K562 (cell line): ENCODE measurements around the gene RBAK. TPM values are rescaled to one million over a fixed set of nuclear protein-coding genes. Genes with fewer than 3 reads are reported as not detected.

Experiments
- ARHGAP35 ChIP-seq: fragments of 450-650 bp; IDR thresholded peaks from 2 replicates; pipeline ENCODE4 v1.6.1; 2018; ENCODE audit not compliant: partially characterized antibody
- CHCHD3 ChIP-seq: fragments of 250-450 bp; sonication (Bioruptor Pico); IDR thresholded peaks from 2 replicates; pipeline ENCODE4 v2.1.2; 2022; ENCODE audit warnings: mild to moderate bottlenecking
- CSDE1 ChIP-seq, 2 experiments: fragments of 450-650 bp; IDR thresholded peaks; 2 replicates each; pipeline ENCODE4 v1.6.1; 2016; ENCODE audit warnings: mild to moderate bottlenecking in 1 of 2
- EGR1 ChIP-seq: fragments of 450-650 bp; conservative IDR thresholded peaks from 2 replicates; pipeline ENCODE4 v1.6.1; 2017; ENCODE audit warnings: mild to moderate bottlenecking
- HNRNPLL ChIP-seq: fragments of 200-400 bp; formaldehyde crosslinking; IDR thresholded peaks from 2 replicates; pipeline ENCODE4 v1.6.1; 2017; ENCODE audit warnings: low read length, low read depth, mild to moderate bottlenecking; ENCODE audit not compliant: poor library complexity, severe bottlenecking
- HNRNPUL1 ChIP-seq: fragments of 200-400 bp; formaldehyde crosslinking; IDR thresholded peaks from 2 replicates; pipeline ENCODE4 v1.6.1; 2017; ENCODE audit warnings: low read length
- KAT2B ChIP-seq: IDR thresholded peaks from one replicate; pipeline ENCODE4 v1.6.1; 2012; ENCODE audit warnings: low read depth, mild to moderate bottlenecking, control low read depth, inconsistent platforms, low read length, moderate library complexity
- LARP7 ChIP-seq: fragments of 450-650 bp; IDR thresholded peaks from 2 replicates; pipeline ENCODE4 v1.6.1; 2016
- NFATC3 ChIP-seq: fragments of 450-650 bp; IDR thresholded peaks from 2 replicates; pipeline ENCODE4 v1.6.1; 2017; ENCODE audit warnings: mild to moderate bottlenecking
- RB1 ChIP-seq: fragments of 450-650 bp; IDR thresholded peaks from 2 replicates; pipeline ENCODE4 v1.6.1; 2017; ENCODE audit warnings: low read depth, mild to moderate bottlenecking
- SMARCA5 ChIP-seq: fragments of 450-650 bp; IDR thresholded peaks from 2 replicates; pipeline ENCODE4 v1.6.1; 2016
- TRIM28 ChIP-seq: fragments of 450-650 bp; IDR thresholded peaks from 2 replicates; pipeline ENCODE4 v1.6.1; 2017
- ZFP30 ChIP-seq: fragments of 250-450 bp; sonication (Bioruptor Pico); IDR thresholded peaks from 2 replicates; pipeline ENCODE4 v1.8.0; 2022; ENCODE audit warnings: moderate library complexity, mild to moderate bottlenecking, inconsistent platforms, borderline replicate concordance
- ZKSCAN1 ChIP-seq: fragments of 150-350 bp; IDR thresholded peaks from 2 replicates; pipeline ENCODE4 v1.6.1; 2016; ENCODE audit warnings: low read depth, low read length
- ZNF124 ChIP-seq: sonication (generic); formaldehyde crosslinking; IDR thresholded peaks from 2 replicates; pipeline ENCODE4 v1.8.1; 2022; ENCODE audit warnings: missing genetic modification reagents
- ZNF780A ChIP-seq: fragments of 250-450 bp; sonication (Bioruptor Pico); IDR thresholded peaks from 2 replicates; pipeline ENCODE4 v1.5.0; 2021; ENCODE audit warnings: mild to moderate bottlenecking
- polyA plus RNA-seq, 8 experiments: library from polyadenylated mRNA; depleted of rRNA in 4 of 8; stranded (reverse) in 5 of 8; unstranded in 3 of 8; fragments of >200 nt; fragmentation: Nextera tagmentation in 2 of 8; fragmentation: Illumina TruSeq in 1 of 8; extraction: Ambion mirVana in 2 of 8; extraction: Trizol in 1 of 8; gene quantifications; 2 replicates each; pipeline versions ENCODE4 v1.2.1 to v1.2.3, GENCODE V29; 2011 to 2014; ENCODE audit warnings: inconsistent platforms in 1 of 8, missing spikeins in 1 of 8
- total RNA-seq, 7 experiments: library from RNA; depleted of rRNA in 6 of 7; stranded (reverse); fragments of >200 nt in 6 of 7; fragmentation: Illumina TruSeq in 2 of 7; extraction: Trizol in 2 of 7; gene quantifications; 2 replicates each; pipeline versions ENCODE4 v1.2.1 to v1.2.3, GENCODE V29; 2011 to 2021; ENCODE audit warnings: low replicate concordance in 1 of 7
- TF ChIP-seq, protein P1 (sequence below): fragments of 450-650 bp; IDR thresholded peaks from 2 replicates; pipeline ENCODE4 v1.6.1; 2017; ENCODE audit warnings: antibody characterized with exemption, mild to moderate bottlenecking
- TF ChIP-seq, protein P2 (sequence below): fragments of 250-450 bp; sonication (Bioruptor Pico); IDR thresholded peaks from 2 replicates; pipeline ENCODE4 v1.5.0; 2020; ENCODE audit warnings: mild to moderate bottlenecking
- TF ChIP-seq, protein P3 (sequence below): sonication (generic); formaldehyde crosslinking; IDR thresholded peaks from 2 replicates; pipeline ENCODE4 v1.8.1; 2023; ENCODE audit warnings: mild to moderate bottlenecking, missing genetic modification reagents
- TF ChIP-seq, protein P4 (sequence below): sonication (generic); formaldehyde crosslinking; IDR thresholded peaks from 2 replicates; pipeline ENCODE4 v1.8.1; 2022; ENCODE audit warnings: missing genetic modification reagents
- TF ChIP-seq, protein P5 (sequence below): conservative IDR thresholded peaks from 2 replicates; pipeline ENCODE4 v1.6.1; 2011; ENCODE audit warnings: low read depth, mild to moderate bottlenecking, low read length; ENCODE audit not compliant: control insufficient read depth

Gene RBAK
- total and polyA plus RNA-seq, 9 of the 15 experiments (the other 6 are each of a cell fraction or from before 2014, with no cell fraction given), result 2.7 to 13.2 (median 10.1) TPM

DNA sequence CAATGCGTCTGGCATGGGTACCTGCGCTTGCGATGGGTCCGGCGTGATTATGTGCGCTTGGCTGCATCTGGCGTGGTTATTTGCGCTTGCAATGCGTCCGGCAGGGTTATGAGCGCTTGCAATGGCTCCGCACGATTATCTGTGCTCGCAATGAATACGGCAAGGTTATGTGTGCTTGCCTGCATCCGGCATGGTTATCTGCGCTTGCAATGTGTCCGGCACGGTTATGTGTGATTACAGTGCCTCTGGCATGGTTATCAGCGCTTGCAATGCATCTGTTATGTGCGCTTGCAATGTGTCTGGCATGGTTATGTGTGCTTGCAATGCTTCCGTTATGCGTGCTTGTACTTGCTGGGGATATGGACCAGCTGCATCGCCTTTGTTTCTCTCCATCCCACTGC, 37.7 kb downstream of the RBAK start (continued):
- TF ChIP-seq KAT2B (no peak), HNRNPLL (peak; percentile 26), ARHGAP35 (no peak), CHCHD3 (CRISPR knock-in tag) (no peak), CSDE1 (IDR thresholded peaks at IDR 0.05) (no peak), TRIM28 (no peak), ZNF780A (CRISPR knock-in tag) (no peak), NFATC3 (no peak), SMARCA5 (no peak), ZFP30 (CRISPR knock-in tag) (no peak), LARP7 (no peak), EGR1 (no peak), HNRNPUL1 (no peak), ZNF124 (no peak), ZKSCAN1 (peak; percentile 64; the same call in 1 of the 2 replicates), RB1 (no peak)
- TF ChIP-seq, protein P1, sequence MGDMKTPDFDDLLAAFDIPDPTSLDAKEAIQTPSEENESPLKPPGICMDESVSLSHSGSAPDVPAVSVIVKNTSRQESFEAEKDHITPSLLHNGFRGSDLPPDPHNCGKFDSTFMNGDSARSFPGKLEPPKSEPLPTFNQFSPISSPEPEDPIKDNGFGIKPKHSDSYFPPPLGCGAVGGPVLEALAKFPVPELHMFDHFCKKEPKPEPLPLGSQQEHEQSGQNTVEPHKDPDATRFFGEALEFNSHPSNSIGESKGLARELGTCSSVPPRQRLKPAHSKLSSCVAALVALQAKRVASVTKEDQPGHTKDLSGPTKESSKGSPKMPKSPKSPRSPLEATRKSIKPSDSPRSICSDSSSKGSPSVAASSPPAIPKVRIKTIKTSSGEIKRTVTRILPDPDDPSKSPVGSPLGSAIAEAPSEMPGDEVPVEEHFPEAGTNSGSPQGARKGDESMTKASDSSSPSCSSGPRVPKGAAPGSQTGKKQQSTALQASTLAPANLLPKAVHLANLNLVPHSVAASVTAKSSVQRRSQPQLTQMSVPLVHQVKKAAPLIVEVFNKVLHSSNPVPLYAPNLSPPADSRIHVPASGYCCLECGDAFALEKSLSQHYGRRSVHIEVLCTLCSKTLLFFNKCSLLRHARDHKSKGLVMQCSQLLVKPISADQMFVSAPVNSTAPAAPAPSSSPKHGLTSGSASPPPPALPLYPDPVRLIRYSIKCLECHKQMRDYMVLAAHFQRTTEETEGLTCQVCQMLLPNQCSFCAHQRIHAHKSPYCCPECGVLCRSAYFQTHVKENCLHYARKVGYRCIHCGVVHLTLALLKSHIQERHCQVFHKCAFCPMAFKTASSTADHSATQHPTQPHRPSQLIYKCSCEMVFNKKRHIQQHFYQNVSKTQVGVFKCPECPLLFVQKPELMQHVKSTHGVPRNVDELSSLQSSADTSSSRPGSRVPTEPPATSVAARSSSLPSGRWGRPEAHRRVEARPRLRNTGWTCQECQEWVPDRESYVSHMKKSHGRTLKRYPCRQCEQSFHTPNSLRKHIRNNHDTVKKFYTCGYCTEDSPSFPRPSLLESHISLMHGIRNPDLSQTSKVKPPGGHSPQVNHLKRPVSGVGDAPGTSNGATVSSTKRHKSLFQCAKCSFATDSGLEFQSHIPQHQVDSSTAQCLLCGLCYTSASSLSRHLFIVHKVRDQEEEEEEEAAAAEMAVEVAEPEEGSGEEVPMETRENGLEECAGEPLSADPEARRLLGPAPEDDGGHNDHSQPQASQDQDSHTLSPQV, result no peak
- TF ChIP-seq, protein P2, sequence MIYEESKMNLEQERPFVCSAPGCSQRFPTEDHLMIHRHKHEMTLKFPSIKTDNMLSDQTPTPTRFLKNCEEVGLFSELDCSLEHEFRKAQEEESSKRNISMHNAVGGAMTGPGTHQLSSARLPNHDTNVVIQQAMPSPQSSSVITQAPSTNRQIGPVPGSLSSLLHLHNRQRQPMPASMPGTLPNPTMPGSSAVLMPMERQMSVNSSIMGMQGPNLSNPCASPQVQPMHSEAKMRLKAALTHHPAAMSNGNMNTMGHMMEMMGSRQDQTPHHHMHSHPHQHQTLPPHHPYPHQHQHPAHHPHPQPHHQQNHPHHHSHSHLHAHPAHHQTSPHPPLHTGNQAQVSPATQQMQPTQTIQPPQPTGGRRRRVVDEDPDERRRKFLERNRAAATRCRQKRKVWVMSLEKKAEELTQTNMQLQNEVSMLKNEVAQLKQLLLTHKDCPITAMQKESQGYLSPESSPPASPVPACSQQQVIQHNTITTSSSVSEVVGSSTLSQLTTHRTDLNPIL (CRISPR knock-in tag), result no peak
- TF ChIP-seq, protein P3, sequence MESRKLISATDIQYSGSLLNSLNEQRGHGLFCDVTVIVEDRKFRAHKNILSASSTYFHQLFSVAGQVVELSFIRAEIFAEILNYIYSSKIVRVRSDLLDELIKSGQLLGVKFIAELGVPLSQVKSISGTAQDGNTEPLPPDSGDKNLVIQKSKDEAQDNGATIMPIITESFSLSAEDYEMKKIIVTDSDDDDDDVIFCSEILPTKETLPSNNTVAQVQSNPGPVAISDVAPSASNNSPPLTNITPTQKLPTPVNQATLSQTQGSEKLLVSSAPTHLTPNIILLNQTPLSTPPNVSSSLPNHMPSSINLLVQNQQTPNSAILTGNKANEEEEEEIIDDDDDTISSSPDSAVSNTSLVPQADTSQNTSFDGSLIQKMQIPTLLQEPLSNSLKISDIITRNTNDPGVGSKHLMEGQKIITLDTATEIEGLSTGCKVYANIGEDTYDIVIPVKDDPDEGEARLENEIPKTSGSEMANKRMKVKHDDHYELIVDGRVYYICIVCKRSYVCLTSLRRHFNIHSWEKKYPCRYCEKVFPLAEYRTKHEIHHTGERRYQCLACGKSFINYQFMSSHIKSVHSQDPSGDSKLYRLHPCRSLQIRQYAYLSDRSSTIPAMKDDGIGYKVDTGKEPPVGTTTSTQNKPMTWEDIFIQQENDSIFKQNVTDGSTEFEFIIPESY (CRISPR knock-in tag), result 0 out of 2 replicates have a peak, but pooled peaks have one; percentile 60
- TF ChIP-seq, protein P4, sequence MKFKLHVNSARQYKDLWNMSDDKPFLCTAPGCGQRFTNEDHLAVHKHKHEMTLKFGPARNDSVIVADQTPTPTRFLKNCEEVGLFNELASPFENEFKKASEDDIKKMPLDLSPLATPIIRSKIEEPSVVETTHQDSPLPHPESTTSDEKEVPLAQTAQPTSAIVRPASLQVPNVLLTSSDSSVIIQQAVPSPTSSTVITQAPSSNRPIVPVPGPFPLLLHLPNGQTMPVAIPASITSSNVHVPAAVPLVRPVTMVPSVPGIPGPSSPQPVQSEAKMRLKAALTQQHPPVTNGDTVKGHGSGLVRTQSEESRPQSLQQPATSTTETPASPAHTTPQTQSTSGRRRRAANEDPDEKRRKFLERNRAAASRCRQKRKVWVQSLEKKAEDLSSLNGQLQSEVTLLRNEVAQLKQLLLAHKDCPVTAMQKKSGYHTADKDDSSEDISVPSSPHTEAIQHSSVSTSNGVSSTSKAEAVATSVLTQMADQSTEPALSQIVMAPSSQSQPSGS (CRISPR knock-in tag), result no peak
- TF ChIP-seq, protein P5, sequence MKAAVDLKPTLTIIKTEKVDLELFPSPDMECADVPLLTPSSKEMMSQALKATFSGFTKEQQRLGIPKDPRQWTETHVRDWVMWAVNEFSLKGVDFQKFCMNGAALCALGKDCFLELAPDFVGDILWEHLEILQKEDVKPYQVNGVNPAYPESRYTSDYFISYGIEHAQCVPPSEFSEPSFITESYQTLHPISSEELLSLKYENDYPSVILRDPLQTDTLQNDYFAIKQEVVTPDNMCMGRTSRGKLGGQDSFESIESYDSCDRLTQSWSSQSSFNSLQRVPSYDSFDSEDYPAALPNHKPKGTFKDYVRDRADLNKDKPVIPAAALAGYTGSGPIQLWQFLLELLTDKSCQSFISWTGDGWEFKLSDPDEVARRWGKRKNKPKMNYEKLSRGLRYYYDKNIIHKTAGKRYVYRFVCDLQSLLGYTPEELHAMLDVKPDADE, result peak; percentile 88
